NCI-H2196 treated with DMSO at 0.1 percent for 48 hours (cell line): ENCODE data around the gene IGLL1.
A peak's percentile ranks its signal among the peaks of the same experiment; 100 is the strongest.
"Not testable (repeated sequence)": the region's sequence is repeated elsewhere in the genome, so short reads cannot be mapped to it uniquely, and the experiment has no call there.

ENCODE experiments used
- DNase-seq: peaks from one replicate; lab custom pipeline; 2025; ENCODE audit not compliant: unreplicated experiment; lab: John Stamatoyannopoulos, UW

The IGLL1 gene

GRCh38 chr22:23542933-23543332, 37.2 kb downstream of the IGLL1 start:
- peak; percentile 5 for DNase-seq

DNA sequence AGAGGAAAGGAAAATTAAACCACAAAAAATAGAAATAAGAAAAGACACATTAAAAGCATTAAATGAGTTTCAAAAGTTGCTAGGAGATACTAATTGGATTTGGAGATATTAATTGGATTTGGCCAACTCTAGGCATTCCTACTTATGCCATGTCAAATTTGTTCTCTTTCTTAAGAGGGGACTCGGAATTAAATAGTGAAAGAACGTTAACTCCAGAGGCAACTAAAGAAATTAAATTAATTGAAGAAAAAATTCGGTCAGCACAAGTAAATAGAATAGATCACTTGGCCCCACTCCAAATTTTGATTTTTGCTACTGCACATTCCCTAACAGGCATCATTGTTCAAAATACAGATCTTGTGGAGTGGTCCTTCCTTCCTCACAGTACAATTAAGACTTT, 37.7 kb downstream of the IGLL1 start:
- not testable (repeated sequence) for DNase-seq

GRCh38 chr22:23541849-23542281, 38.2 kb downstream of the IGLL1 start:
- not testable (repeated sequence) for DNase-seq

- not testable (repeated sequence) for DNase-seq
Observed at GRCh38 chr22:23540837-23541236, 39.3 kb downstream of the IGLL1 start.

DNA sequence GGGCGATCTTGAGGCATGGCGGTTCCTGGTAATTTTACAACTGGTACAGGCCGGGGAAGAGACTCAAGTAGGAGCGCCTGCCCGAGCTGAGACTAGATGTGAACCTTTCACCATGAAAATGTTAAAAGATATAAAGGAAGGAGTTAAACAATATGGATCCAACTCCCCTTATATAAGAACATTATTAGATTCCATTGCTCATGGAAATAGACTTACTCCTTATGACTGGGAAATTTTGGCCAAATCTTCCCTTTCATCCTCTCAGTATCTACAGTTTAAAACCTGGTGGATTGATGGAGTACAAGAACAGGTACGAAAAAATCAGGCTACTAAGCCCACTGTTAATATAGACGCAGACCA, 40.3 kb downstream of the IGLL1 start:
- not testable (repeated sequence) for DNase-seq

GRCh38 chr22:23539135-23539838, 40.8 kb downstream of the IGLL1 start:
- DNase-seq: no peak

DNA sequence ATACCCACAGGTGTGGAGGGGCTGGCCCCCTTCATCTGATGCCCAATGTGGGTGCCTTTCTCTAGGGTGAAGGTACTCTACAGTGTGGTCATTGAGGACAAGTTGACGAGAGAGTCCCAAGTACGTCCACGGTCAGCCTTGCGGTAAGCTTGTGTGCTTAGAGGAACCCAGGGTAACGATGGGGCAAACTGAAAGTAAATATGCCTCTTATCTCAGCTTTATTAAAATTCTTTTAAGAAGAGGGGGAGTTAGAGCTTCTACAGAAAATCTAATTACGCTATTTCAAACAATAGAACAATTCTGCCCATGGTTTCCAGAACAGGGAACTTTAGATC, 41.4 kb downstream of the IGLL1 start:
- DNase-seq: not testable (repeated sequence)

GRCh38 chr22:23537830-23538695, 42.0 kb downstream of the IGLL1 start:
- DNase-seq: not testable (repeated sequence)

GRCh38 chr22:23537416-23537815, 42.7 kb downstream of the IGLL1 start:
- DNase-seq: no peak

DNA sequence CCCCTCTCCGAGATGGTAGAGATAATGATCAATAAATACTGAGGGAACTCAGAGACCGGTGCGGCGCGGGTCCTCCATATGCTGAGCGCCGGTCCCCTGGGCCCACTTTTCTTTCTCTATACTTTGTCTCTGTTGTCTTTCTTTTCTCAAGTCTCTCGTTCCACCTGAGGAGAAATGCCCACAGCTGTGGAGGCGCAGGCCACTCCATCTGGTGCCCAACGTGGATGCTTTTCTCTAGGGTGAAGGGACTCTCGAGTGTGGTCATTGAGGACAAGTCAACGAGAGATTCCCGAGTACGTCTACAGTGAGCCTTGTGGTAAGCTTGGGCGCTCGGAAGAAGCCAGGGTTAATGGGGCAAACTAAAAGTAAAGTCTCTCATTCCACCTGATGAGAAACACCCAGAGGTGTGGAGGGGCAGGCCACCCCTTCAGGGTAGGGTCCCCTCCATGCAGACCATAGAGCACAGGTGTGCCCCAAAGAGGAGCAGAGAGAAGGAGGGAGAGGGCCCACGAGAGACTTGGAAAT, 43.2 kb downstream of the IGLL1 start:
- DNase-seq: no peak

GRCh38 chr22:23535790-23536661, 44.1 kb downstream of the IGLL1 start:
- not testable (repeated sequence) for DNase-seq

GRCh38 chr22:23534851-23535717, 45.0 kb downstream of the IGLL1 start:
- no peak for DNase-seq

GRCh38 chr22:23534201-23534850, 45.8 kb downstream of the IGLL1 start:
- DNase-seq: no peak

DNA sequence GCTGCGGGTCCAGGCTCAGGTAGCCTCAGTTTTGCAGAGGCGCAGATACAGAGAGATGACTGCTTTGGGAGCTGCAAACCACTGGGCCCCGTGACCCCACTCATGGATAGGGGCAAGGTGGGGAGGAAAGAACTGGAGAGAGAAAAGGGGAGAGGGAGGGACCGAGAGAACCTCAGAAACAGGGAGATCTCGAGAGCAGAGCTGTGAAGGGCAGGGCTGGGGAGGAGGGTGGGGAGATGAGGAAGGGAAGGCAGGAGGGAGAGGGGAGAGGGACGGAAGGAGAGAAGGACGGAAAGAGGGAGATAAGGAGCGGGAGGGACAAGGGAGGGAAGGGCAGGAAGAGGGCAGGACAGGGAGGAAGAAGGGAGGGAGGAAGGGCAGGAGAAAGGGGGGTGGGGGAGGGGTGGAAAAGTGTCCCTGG, 46.3 kb downstream of the IGLL1 start:
- DNase-seq: no peak

GRCh38 chr22:23533328-23533762, 46.7 kb downstream of the IGLL1 start:
- DNase-seq: no peak

DNA sequence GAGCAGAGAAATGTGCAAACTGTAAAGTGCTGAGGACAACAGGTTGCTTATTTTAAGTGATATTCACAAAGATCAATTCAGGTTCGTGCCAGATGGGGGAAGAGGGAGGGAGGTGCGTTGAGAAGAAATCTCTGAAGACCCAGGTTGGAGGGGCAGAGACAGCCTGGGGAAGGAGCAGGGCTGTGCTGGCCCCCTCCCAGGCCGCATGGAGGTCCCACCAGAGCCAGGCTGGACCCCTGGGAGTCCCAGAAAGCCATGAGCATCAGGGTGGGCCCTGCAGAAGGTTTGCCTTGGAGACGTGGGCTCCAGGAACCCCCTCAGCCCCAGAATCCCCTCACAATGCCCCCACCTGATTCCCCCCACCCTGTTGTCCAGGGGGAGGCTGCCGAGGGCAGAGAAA, 47.4 kb downstream of the IGLL1 start:
- DNase-seq: no peak

DNA sequence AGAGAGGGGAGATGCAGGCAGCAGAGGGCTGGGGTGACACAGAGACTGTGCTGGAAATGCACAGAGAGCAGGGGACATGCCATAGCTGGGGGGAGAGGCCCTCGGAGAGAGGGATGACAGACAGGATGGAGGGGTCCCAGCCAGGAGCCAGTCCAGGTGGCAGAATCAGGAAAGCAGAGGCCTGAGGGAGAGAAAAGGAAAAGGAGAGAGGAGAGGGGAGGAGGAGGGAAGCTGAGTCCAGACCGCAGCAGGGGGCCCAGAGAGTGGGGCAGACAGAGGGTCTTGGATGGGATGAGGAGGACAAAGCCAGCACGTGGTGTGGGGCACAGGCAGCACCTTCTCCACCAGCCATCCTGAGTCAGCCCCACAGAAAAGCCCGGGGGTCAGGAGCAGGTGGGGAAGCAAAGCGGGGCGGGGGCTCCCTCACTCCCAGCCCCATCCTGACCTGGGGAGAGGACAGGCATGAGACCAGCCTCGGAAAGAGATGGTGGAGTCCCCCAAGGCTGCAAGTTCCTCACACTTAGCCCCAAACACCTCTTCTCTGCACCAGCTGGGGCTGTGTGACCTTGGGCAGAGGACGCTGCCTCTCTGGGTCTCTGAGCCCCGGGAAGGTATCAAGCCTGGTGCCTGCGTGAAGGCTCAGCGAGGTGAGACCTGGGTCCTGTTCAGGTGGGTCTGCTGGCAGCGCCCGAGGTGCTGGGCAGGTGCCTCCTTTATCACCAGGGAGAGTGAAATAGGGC, 48.0 kb downstream of the IGLL1 start:
- DNase-seq: no peak

- DNase-seq: no peak
Observed at GRCh38 chr22:23531283-23531956, 48.7 kb downstream of the IGLL1 start.
